Activated CD4-positive, alpha-beta T cell treated with anti-CD3 and anti-CD28 coated beads, Interleukin-2, Interleukin-6, amounts not matched to agents 100 ng/mL and 50 ng/mL, durations not matched to agents 16 hours and 8 hours (primary cell): Measurements from ENCODE around the gene OR9Q1.
"Not testable (repeated sequence)": the region's sequence is repeated elsewhere in the genome, so short reads cannot be mapped to it uniquely, and the experiment has no call there.

Experiments used
- DNase-seq: peaks from one replicate; pipeline ENCODE4 v3.0.0-alpha.2; 2020

OR9Q1 gene

GRCh38 chr11:58152781-58153180 is 129.1 kb downstream of the OR9Q1 start:
- DNase-seq, result no peak

- no peak for DNase-seq
Measured at GRCh38 chr11:58164389-58164788, 140.7 kb downstream of the OR9Q1 start.

- DNase-seq, result no peak
Measured at GRCh38 chr11:58164990-58165389, 141.3 kb downstream of the OR9Q1 start.

GRCh38 chr11:58165504-58166106 is 141.9 kb downstream of the OR9Q1 start:
- DNase-seq, result no peak

- no peak for DNase-seq
Measured at GRCh38 chr11:58177409-58178054, 153.9 kb downstream of the OR9Q1 start.

- no peak for DNase-seq
Measured at GRCh38 chr11:58178444-58178843, 154.8 kb downstream of the OR9Q1 start.

- no peak for DNase-seq
Measured at GRCh38 chr11:58179648-58180047, 156.0 kb downstream of the OR9Q1 start.

GRCh38 chr11:58186938-58187337 is 163.3 kb downstream of the OR9Q1 start:
- DNase-seq, result no peak

GRCh38 chr11:58188770-58189169 is 165.1 kb downstream of the OR9Q1 start, which contains the start of gene OR9Q2:
OR9Q2 (plus strand) TSS chr11:58189070; CDS start chr11:58190491, 1,421 bp downstream.
- no peak for DNase-seq

GRCh38 chr11:58192229-58192628 is 168.5 kb downstream of the OR9Q1 start:
- no peak for DNase-seq

- no peak for DNase-seq
Measured at GRCh38 chr11:58193391-58193790, 169.7 kb downstream of the OR9Q1 start.

- DNase-seq, result no peak
Measured at GRCh38 chr11:58195939-58196338, 172.3 kb downstream of the OR9Q1 start.

GRCh38 chr11:58199271-58199670 is 175.6 kb downstream of the OR9Q1 start:
- DNase-seq, result no peak

GRCh38 chr11:58204042-58204441 is 180.4 kb downstream of the OR9Q1 start, which contains the start of gene OR1S2:
OR1S2 (minus strand) TSS chr11:58204142; CDS start chr11:58204142, 0 bp downstream.
- no peak for DNase-seq

- DNase-seq, result not testable (repeated sequence)
Measured at GRCh38 chr11:58212420-58212819, 188.7 kb downstream of the OR9Q1 start, which contains the start of gene OR1S1. OR1S1 (plus strand) TSS chr11:58212720.

- DNase-seq, result no peak
Measured at GRCh38 chr11:58216476-58216875, 192.8 kb downstream of the OR9Q1 start.

GRCh38 chr11:58222721-58223120 is 199.0 kb downstream of the OR9Q1 start:
- no peak for DNase-seq

- DNase-seq, result no peak
Measured at GRCh38 chr11:58227956-58228615, 204.4 kb downstream of the OR9Q1 start.
